Suprapubic skin (tissue), 3 donors: ENCODE results near the gene RACK1.
"Not testable (repeated sequence)": the region's sequence is repeated elsewhere in the genome, so short reads cannot be mapped to it uniquely, and the experiment has no call there.

Source experiments
- EP300 ChIP-seq: sonication (generic); formaldehyde crosslinking; IDR thresholded peaks from one replicate; pipeline ENCODE4 v1.6.1; 2017; ENCODE audit warnings: antibody characterized with exemption
- TF ChIP-seq, protein P1 (sequence below), 2 donors: fragments of 200-600 bp in 1 of 2; fragments of 450-650 bp in 1 of 2; sonication (generic) in 1 of 2; IDR thresholded peaks; one replicate each; pipeline ENCODE4 v1.5.1; 2016 to 2019; ENCODE audit warnings: antibody characterized with exemption in 2 of 2, mild to moderate bottlenecking in 1 of 2, moderate library complexity in 1 of 2

DNA sequence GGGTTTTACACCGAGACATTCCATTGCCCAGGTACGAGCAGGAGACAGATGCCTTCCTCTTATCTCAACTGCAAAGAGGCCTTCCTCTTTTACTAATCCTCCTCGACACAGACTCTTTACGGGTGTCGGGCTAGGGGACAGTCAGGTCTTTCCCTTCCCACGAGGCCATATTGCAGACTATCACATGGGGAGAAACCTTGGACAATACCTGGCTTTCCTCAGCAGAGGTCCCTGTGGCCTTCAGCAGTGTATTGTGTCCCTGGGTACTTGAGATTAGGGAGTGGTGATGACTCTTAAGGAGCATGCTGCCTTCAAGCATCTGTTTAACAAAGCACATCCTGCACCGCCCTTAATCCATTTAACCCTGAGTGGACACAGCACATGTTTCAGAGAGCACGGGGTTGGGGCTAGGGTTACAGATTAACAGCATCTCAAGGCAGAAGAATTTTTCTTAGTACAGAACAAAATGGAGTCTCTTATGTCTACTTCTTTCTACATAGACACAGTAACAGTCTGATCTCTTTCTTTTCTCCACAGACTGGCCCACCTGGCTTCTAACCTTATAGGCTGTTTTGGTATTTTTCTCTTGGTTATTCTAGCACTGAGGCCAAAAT lies 23.7 kb upstream of the RACK1 start:
- TF ChIP-seq, protein P1, sequence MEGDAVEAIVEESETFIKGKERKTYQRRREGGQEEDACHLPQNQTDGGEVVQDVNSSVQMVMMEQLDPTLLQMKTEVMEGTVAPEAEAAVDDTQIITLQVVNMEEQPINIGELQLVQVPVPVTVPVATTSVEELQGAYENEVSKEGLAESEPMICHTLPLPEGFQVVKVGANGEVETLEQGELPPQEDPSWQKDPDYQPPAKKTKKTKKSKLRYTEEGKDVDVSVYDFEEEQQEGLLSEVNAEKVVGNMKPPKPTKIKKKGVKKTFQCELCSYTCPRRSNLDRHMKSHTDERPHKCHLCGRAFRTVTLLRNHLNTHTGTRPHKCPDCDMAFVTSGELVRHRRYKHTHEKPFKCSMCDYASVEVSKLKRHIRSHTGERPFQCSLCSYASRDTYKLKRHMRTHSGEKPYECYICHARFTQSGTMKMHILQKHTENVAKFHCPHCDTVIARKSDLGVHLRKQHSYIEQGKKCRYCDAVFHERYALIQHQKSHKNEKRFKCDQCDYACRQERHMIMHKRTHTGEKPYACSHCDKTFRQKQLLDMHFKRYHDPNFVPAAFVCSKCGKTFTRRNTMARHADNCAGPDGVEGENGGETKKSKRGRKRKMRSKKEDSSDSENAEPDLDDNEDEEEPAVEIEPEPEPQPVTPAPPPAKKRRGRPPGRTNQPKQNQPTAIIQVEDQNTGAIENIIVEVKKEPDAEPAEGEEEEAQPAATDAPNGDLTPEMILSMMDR (IDR thresholded peaks at IDR 0.05): not testable (repeated sequence)
- not testable (repeated sequence) for TF ChIP-seq EP300
